Body of pancreas (tissue), 4 donors: Measurements from ENCODE around the gene SEZ6L2. TPM values are rescaled to one million over a fixed set of nuclear protein-coding genes. Genes with fewer than 3 reads are reported as not detected.

Source experiments
- ATAC-seq: fragments of 150-250 bp; one replicate; pipeline ENCODE4 v1.9.1; 2016
- DNase-seq, 4 donors: peaks; one replicate each; pipeline ENCODE4 v3.0.0-alpha.2; 2019
- H3K27ac ChIP-seq, 4 donors: fragments of 200-600 bp; sonication (generic); 1 replicate in 3 of 4; 2 replicates in 1 of 4; pipeline versions ENCODE4 v1.5.1 to v1.6.1; 2016 to 2019; ENCODE audit warnings: mild to moderate bottlenecking in 1 of 4, mixed read lengths in 1 of 4, moderate library complexity in 1 of 4
- H3K27me3 ChIP-seq, 2 donors: fragments of 200-600 bp; sonication (generic); one replicate each; pipeline ENCODE4 v1.6.0; 2016; ENCODE audit warnings: mild to moderate bottlenecking in 1 of 2
- H3K36me3 ChIP-seq, 2 donors: fragments of 200-600 bp; sonication (generic); replicated peaks in 1 of 2; 2 replicates each; pipeline ENCODE4 v1.5.1; 2016; ENCODE audit warnings: low read depth in 2 of 2; ENCODE audit not compliant: insufficient read depth in 1 of 2
- H3K4me1 ChIP-seq: fragments of 200-600 bp; sonication (generic); one replicate; pipeline ENCODE4 v1.6.0; 2016
- H3K4me3 ChIP-seq, 2 donors: fragments of 200-600 bp; sonication (generic); 1 replicate in 1 of 2; 2 replicates in 1 of 2; pipeline ENCODE4 v1.5.1; 2016 to 2019
- H3K9me3 ChIP-seq, 3 donors: fragments of 200-600 bp; sonication (generic); 1 replicate in 2 of 3; 2 replicates in 1 of 3; pipeline ENCODE4 v1.5.1; 2016
- POLR2A ChIP-seq, 3 donors: fragments of 450-650 bp; IDR thresholded peaks; one replicate each; pipeline ENCODE4 v1.6.1; 2016; ENCODE audit warnings: antibody characterized with exemption in 3 of 3, mild to moderate bottlenecking in 2 of 3
- WGBS, 2 donors: methylation state at CpG; one replicate each; pipeline ENCODE4 v1.1.5; 2017; 5-methylcytosine and 5-hydroxymethylcytosine counted together
- intact Hi-C: fragments of 100-400 bp; cut with DNase I; formaldehyde crosslinking; loops from one replicate; pipeline ENCODE4 v1.15.1; 2023
- total RNA-seq, 2 donors: library from RNA; depleted of rRNA; stranded (reverse); fragments of >200 nt; gene quantifications; one replicate each; pipeline ENCODE4 v1.1.0, GENCODE V29; 2016
- TF ChIP-seq, protein P1 (sequence below), 7 experiments: fragments of 450-650 bp in 4 of 7; fragments of 200-600 bp in 3 of 7; sonication (generic) in 3 of 7; IDR thresholded peaks; one replicate each; pipeline ENCODE4 v1.5.1; 2016 to 2019; ENCODE audit warnings: antibody characterized with exemption in 7 of 7

The SEZ6L2 gene
- total RNA-seq, 2 donors from 2014 or later = 19.2 to 28.3 TPM

DNA sequence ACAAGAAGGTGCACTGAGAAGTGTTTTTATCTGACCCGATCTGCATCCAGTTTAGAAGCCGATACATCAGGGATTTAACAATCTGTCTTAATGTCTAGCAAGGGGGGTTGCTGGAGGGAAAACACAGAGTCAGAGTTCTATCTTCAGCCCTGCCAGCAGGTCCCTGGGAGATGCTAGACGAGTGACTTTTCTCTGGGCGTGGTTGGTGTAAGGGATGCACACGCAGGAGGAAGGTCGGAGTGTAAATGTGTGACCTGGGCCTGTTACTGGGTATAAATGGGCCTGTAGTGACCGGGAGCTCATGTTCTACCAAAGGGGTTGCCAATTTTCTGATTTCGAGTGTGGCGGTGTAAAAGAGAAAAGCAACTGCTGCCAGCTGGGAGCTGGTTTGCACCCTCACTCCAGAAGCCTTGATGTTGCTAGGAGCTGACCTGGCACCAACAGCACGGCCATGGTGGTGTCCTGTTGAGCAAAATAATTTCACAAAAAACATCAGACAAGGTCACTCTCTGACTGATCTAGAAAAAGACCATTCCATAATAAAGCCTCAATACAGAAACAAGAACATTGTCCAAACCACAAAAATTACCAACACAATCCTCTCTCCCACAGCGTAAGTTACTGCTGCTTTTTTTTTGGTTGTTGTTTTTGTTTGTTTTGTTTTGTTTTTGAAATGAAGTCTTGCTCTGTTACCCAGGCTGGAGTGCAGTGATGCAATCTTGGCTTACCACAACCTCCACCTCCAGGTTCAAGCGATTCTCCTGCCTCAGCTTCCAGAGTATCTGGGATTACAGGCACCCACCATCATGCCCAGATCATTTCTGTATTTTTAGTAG, 27.9 kb upstream of the SEZ6L2 start:
- WGBS, 2 donors = 47 to 48% methylated on average over 12 of the region's 12 CpGs
- Histone ChIP-seq H3K9me3 (no peaks in the 10 kb centered on the region), H3K4me1 (peaks cover 23% of the 10 kb centered on the region), H3K27me3 (no peaks in the 10 kb centered on the region), H3K27ac (peak overlapping the region; percentile 35 to 94 (median 80)), H3K4me3 (no peak overlapping the region), H3K36me3 (no peaks in the 10 kb centered on the region)
- ATAC-seq (no peak), DNase-seq (no peak)
- TF ChIP-seq, protein P1, sequence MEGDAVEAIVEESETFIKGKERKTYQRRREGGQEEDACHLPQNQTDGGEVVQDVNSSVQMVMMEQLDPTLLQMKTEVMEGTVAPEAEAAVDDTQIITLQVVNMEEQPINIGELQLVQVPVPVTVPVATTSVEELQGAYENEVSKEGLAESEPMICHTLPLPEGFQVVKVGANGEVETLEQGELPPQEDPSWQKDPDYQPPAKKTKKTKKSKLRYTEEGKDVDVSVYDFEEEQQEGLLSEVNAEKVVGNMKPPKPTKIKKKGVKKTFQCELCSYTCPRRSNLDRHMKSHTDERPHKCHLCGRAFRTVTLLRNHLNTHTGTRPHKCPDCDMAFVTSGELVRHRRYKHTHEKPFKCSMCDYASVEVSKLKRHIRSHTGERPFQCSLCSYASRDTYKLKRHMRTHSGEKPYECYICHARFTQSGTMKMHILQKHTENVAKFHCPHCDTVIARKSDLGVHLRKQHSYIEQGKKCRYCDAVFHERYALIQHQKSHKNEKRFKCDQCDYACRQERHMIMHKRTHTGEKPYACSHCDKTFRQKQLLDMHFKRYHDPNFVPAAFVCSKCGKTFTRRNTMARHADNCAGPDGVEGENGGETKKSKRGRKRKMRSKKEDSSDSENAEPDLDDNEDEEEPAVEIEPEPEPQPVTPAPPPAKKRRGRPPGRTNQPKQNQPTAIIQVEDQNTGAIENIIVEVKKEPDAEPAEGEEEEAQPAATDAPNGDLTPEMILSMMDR (IDR thresholded peaks at IDR 0.05) = no peak
- TF ChIP-seq POLR2A (IDR thresholded peaks at IDR 0.05) = no peak
- intact Hi-C loops = no loop called here

DNA sequence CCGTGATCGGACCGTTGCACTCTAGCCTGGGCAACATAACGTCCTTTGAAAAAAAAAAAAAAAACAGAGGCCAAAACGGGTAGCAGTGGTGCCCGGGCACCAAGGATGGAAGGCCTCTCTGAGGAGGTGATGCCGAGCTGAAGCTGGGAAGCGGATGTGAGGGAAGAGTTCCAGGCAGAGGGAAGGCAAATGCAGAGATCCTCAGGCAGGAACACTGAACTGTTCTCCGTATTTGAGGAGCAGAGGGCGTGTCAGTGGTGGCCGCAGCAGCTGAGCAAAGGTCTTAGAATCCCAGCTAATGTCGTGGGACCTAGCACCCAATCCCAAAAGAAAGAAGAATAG, 27.3 kb upstream of the SEZ6L2 start:
- H3K9me3 ChIP-seq = no peaks in the 10 kb centered on the region
- peak; percentile 39 to 63 (median 58) for DNase-seq
- intact Hi-C loops = no loop called here

GRCh38 chr16:29925781-29926710, 26.7 kb upstream of the SEZ6L2 start, which contains the start of gene KCTD13:
Gene KCTD13 (minus strand): TSS chr16:29926226. CDS start chr16:29926033, 193 bp downstream.
- no peaks in the 10 kb centered on the region for H3K9me3 ChIP-seq
- no peaks in the 10 kb centered on the region for H3K36me3 ChIP-seq
- 0 to 2% methylated on average over 15 to 88 of the region's 89 CpGs for WGBS, 2 donors
- intact Hi-C loops = no loop called here
- peak within 1 kb of the TSS; percentile 91 to 98 for H3K4me3 ChIP-seq
- H3K4me1 ChIP-seq = peaks cover 23% of the 10 kb centered on the region
- H3K27me3 ChIP-seq = no peaks in the 10 kb centered on the region
- ATAC-seq = peak; percentile 95
- DNase-seq = peak; percentile 83 to 87 (median 86)
- TF ChIP-seq POLR2A (IDR thresholded peaks at IDR 0.05) = peak; percentile 58 to 91 (median 86)
- TF ChIP-seq, protein P1 (IDR thresholded peaks at IDR 0.05) = no peak
- peak within 1 kb of the TSS; percentile 70 to 94 (median 85) for H3K27ac ChIP-seq

More for the DNA sequence above, 27.3 kb upstream of the SEZ6L2 start:
- no peak for TF ChIP-seq POLR2A (IDR thresholded peaks at IDR 0.05)
- TF ChIP-seq, protein P1 (IDR thresholded peaks at IDR 0.05) = no peak
- peak; percentile 39 for ATAC-seq
- Histone ChIP-seq H3K36me3 (no peaks in the 10 kb centered on the region), H3K27ac (peak overlapping the region; percentile 70 to 94 (median 85)), H3K27me3 (no peaks in the 10 kb centered on the region), H3K4me1 (peaks cover 23% of the 10 kb centered on the region), H3K4me3 (peak overlapping the region; percentile 91 to 98)
- WGBS, 2 donors = 0 to 3% methylated on average over 12 of the region's 12 CpGs

DNA sequence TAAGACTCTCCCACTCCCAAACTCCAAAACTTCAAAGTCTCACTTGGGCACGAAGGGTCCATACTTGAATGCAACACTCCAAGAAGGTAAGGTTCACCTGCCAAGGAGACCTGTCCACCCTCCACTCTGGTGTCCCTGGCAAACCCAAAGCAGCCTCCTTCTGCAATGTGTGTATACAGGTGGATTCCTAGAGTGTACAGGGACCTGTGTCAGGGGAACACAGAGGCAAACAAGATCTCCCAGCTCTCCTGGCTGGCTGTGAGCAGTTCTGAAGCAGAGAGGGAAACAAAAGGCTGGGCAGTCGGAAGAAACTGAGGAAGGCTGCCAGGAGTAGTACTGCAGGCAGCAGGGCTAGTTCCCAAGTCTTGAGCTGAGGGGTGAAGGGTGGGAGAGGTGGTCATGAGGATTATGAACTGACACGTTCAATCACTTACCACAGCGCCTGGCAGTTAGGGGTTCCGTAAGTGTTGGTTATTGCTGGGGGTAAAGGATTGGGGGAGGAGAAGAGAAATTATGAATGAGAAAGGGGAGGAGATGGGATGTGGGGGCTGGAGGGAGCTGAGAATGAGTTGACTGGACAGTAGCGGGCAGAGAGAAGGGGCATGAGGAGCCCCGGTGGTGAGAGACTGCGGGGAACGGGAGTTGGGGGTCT, 25.9 kb upstream of the SEZ6L2 start:
- peak overlapping the region in 2 of 4 donors; percentile 70 to 90 for H3K27ac ChIP-seq
- no peaks in the 10 kb centered on the region for H3K9me3 ChIP-seq
- TF ChIP-seq, protein P1 (IDR thresholded peaks at IDR 0.05) = no peak
- TF ChIP-seq POLR2A (IDR thresholded peaks at IDR 0.05) = no peak
- peak overlapping the region; percentile 91 to 98 for H3K4me3 ChIP-seq
- DNase-seq = no peak
- H3K27me3 ChIP-seq = no peaks in the 10 kb centered on the region
- peaks cover 0 to 3% of the 10 kb centered on the region in 2 donors for H3K36me3 ChIP-seq
- ATAC-seq = no peak
- H3K4me1 ChIP-seq = peaks cover 23% of the 10 kb centered on the region
- 3 to 7% methylated on average over 9 of the region's 9 CpGs for WGBS, 2 donors
- intact Hi-C loops = no loop called here
